ENCODE results near the gene RFX6.

Gene RFX6

DNA sequence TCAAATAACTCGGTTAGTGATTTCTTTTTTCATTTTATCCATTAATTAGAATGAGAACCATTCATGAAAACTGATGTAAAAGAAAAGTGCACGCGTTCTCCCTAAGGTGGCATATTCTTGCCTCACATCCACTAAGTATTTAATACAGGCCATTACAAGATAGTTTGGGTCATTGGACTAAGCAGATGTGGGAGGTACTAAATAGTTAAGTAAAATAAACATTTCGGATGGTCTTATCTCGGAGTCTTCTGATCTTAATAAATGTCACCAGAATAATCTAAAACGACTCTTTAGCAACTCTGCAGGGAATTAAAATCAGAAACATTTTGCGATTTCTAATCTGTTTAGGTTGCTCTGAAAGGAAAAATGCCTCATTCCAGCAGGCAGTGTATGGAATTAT, 78.7 kb downstream of the RFX6 start (continued):
- TF ChIP-seq, protein P1, sequence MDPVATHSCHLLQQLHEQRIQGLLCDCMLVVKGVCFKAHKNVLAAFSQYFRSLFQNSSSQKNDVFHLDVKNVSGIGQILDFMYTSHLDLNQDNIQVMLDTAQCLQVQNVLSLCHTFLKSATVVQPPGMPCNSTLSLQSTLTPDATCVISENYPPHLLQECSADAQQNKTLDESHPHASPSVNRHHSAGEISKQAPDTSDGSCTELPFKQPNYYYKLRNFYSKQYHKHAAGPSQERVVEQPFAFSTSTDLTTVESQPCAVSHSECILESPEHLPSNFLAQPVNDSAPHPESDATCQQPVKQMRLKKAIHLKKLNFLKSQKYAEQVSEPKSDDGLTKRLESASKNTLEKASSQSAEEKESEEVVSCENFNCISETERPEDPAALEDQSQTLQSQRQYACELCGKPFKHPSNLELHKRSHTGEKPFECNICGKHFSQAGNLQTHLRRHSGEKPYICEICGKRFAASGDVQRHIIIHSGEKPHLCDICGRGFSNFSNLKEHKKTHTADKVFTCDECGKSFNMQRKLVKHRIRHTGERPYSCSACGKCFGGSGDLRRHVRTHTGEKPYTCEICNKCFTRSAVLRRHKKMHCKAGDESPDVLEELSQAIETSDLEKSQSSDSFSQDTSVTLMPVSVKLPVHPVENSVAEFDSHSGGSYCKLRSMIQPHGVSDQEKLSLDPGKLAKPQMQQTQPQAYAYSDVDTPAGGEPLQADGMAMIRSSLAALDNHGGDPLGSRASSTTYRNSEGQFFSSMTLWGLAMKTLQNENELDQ (tag by site-specific recombination; IDR thresholded peaks at IDR 0.05; ENCODE audit: low read depth), result no peak
- no peak for TF ChIP-seq ZSCAN23 (tag by site-specific recombination; IDR thresholded peaks at IDR 0.05)
- peak; percentile 52; the same call in 1 of the 2 replicates for TF ChIP-seq TCF7L2 (IDR thresholded peaks at IDR 0.05; ENCODE audit: borderline replicate concordance, low read depth, low read length)
- TF ChIP-seq ZNF174 (tag by site-specific recombination; IDR thresholded peaks at IDR 0.05), result no peak
- TF ChIP-seq ZNF621 (tag by site-specific recombination; IDR thresholded peaks at IDR 0.05), result no peak

DNA sequence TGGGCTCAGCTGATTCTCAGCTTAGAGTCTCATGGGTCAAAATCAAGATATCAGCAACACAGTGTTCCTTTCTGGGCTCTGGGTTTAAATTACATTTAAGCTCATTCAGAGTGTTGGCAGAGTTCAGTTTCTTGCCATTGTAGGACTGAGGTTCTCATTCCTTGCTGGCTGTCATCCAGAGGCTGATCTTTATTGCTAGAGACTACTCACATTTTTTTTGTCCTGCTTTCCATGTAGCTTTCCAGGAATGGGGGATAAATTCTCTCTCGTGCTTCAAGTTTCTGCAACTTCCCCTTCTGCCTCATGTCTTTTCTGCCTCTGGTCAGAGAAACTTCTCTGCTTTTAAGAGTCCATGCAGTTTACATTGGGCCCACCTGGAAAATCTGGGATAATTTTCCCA, 86.9 kb downstream of the RFX6 start:
- Histone ChIP-seq H3K36me3 (ENCODE audit: control insufficient read depth in 2 of 2, insufficient read depth in 1 of 2, low read length in 2 of 2) (no peaks in the 10 kb centered on the region), H3K4me3 (ENCODE audit: low read depth, low read length) (no peak overlapping the region), H3K27ac (ENCODE audit: extremely low read depth, low read depth, low read length) (no peak overlapping the region), H3K9me3 (ENCODE audit: control insufficient read depth, insufficient read depth, low read depth, low read length) (no peaks in the 10 kb centered on the region), H3K4me1 (ENCODE audit: control insufficient read depth, insufficient read depth, low read length) (no peaks in the 10 kb centered on the region)
- ChIA-PET POLR2A (no interaction called here), CTCF (interaction anchor here (0.6 to 1.0 kb wide), 3 partner anchors 82 to 746 kb away, joined by 3 to 4 read pairs (median 3); no protein-coding TSS in a partner anchor)
- TF ChIP-seq, protein P2, sequence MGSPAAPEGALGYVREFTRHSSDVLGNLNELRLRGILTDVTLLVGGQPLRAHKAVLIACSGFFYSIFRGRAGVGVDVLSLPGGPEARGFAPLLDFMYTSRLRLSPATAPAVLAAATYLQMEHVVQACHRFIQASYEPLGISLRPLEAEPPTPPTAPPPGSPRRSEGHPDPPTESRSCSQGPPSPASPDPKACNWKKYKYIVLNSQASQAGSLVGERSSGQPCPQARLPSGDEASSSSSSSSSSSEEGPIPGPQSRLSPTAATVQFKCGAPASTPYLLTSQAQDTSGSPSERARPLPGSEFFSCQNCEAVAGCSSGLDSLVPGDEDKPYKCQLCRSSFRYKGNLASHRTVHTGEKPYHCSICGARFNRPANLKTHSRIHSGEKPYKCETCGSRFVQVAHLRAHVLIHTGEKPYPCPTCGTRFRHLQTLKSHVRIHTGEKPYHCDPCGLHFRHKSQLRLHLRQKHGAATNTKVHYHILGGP (tag by site-specific recombination; IDR thresholded peaks at IDR 0.05), result peak; percentile 99
- TF ChIP-seq ZNF302 (tag by site-specific recombination; IDR thresholded peaks at IDR 0.05; ENCODE audit: low read depth), result no peak
- TF ChIP-seq MZF1 (tag by site-specific recombination; IDR thresholded peaks at IDR 0.05; ENCODE audit: borderline replicate concordance), result 0 out of 2 replicates have a peak, but pooled peaks have one; percentile 17
- TF ChIP-seq, protein P3, sequence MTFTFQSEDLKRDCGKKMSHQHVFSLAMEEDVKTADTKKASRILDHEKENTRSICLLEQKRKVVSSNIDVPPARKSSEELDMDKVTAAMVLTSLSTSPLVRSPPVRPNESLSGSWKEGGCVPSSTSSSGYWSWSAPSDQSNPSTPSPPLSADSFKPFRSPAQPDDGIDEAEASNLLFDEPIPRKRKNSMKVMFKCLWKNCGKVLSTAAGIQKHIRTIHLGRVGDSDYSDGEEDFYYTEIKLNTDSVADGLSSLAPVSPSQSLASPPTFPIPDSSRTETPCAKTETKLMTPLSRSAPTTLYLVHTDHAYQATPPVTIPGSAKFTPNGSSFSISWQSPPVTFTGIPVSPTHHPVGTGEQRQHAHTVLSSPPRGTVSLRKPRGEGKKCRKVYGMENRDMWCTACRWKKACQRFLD (tag by site-specific recombination; IDR thresholded peaks at IDR 0.05), result no peak
- TF ChIP-seq SP2 (tag by site-specific recombination; IDR thresholded peaks at IDR 0.05), result no peak

DNA sequence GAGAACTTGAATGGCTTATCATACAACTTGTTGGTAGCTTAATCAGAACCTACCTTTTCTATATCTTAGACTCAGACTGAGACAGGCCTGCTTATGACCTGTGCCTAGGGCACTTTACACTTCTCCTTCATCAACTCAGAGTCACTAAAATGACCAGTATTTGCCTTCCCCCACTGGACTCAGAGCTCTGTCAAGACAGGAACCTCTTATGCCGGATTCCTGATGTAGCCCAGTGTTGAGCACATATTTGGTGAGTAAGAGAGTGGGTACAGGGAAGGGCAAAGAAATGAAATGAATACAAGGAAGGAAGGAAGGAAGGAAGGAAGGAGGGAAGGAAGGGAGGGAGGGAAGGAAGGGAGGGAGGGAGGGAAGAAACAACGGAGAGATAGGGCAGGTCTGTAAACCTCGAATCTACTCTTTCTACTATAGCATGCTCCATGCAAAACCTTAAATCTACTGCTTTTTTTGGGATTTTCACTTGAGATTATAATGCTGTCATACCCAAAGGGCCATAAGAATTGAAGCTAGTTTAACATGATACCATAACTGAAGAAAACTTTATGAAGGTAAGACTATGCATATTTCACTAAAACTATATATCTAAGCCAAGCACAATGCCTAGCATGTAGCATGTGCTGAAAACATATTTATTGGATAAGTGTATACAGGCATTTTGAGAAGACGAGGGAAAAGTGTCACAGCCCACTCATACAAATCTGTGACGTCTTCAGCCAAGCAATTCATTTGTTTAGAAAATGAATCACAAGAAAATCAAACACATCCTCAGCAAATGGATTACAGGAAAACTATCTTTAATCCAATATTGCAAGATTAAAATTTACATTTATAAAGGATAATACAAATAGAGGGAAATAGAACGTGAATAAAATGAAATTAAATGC, 89.9 kb downstream of the RFX6 start:
- ChIA-PET CTCF (interaction anchor here (0.6 to 3.4 kb wide), 7 partner anchors 43 to 188 kb away, joined by 3 to 106 read pairs (median 10); partner anchors contain the start of gene RFX6), POLR2A (no interaction called here)
- Histone ChIP-seq H3K27ac (ENCODE audit: extremely low read depth, low read depth, low read length) (no peak overlapping the region), H3K4me3 (ENCODE audit: low read depth, low read length) (no peak overlapping the region), H3K9me3 (ENCODE audit: control insufficient read depth, insufficient read depth, low read depth, low read length) (no peaks in the 10 kb centered on the region), H3K36me3 (ENCODE audit: control insufficient read depth in 2 of 2, insufficient read depth in 1 of 2, low read length in 2 of 2) (no peaks in the 10 kb centered on the region), H3K4me1 (ENCODE audit: control insufficient read depth, insufficient read depth, low read length) (no peaks in the 10 kb centered on the region)
- no peak for TF ChIP-seq ZNF146 (tag by site-specific recombination; IDR thresholded peaks at IDR 0.05)
- TF ChIP-seq KLF9 (tag by site-specific recombination; IDR thresholded peaks at IDR 0.05; ENCODE audit: low read depth), result no peak
- no peak for TF ChIP-seq GFI1B (tag by site-specific recombination; IDR thresholded peaks at IDR 0.05)
- TF ChIP-seq FEZF1 (tag by site-specific recombination; IDR thresholded peaks at IDR 0.05), result no peak
- TF ChIP-seq, protein P4, sequence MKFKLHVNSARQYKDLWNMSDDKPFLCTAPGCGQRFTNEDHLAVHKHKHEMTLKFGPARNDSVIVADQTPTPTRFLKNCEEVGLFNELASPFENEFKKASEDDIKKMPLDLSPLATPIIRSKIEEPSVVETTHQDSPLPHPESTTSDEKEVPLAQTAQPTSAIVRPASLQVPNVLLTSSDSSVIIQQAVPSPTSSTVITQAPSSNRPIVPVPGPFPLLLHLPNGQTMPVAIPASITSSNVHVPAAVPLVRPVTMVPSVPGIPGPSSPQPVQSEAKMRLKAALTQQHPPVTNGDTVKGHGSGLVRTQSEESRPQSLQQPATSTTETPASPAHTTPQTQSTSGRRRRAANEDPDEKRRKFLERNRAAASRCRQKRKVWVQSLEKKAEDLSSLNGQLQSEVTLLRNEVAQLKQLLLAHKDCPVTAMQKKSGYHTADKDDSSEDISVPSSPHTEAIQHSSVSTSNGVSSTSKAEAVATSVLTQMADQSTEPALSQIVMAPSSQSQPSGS (tag by site-specific recombination; IDR thresholded peaks at IDR 0.05; ENCODE audit: low read depth), result no peak
- TF ChIP-seq KLF1 (tag by site-specific recombination; IDR thresholded peaks at IDR 0.05), result no peak
- no peak for TF ChIP-seq ZNF629 (tag by site-specific recombination; IDR thresholded peaks at IDR 0.05)

Measured in HEK293 (cell line).